ENCODE results near the gene APOL4.
"Not testable (repeated sequence)": the region's sequence is repeated elsewhere in the genome, so short reads cannot be mapped to it uniquely, and the experiment has no call there.

Gene APOL4

DNA sequence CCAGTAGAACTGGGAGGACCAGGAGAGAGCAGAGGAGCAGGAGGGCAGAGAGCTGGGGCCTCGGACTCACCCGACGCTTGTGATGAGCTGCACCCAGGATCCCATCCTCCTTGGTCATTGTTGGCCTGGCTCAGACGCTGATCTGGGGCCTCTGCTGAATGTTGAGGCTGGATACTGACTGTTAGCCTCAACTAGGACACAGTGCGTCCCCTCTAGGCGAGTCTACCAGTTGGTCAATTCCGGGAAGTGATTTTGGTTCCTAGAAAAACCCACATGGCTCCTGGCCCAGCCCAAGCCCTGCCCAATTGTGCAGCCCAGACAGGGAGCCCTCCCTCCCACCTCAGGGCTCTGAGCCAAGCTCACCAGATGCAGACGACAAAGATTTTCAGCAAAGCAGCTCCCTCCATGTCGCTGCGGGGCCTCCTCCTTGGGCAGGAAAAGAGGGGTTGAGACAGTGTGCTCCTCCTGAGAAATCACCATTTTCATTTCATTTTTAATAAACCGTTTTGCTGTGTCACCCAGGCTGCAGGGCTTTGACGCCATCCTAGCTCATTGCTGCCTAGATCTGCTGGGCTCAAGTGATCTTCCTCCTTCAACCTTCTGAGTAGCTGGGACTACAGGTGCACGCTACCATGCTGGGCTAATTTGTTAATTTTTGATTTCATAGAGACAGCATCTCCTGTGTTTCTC is at the start of gene APOL4:
APOL4 (minus strand) TSS at position 180 of the 690 bp plus-strand sequence; CDS start at position 105, 75 bp downstream.
- H3K27me3 ChIP-seq (ENCODE audit: control insufficient read depth in 1 of 2, insufficient read depth in 2 of 2, low read length in 2 of 2): no peaks in the 10 kb centered on the region
- peak within 1 kb of the TSS in 1 of 2 donors; percentile 33 for H3K4me3 ChIP-seq (ENCODE audit: low read depth in 1 of 2, low read length in 2 of 2)
- no peaks in the 10 kb centered on the region for H3K9me3 ChIP-seq (ENCODE audit: low read length)
- peaks cover 25% of the 10 kb centered on the region for H3K4me1 ChIP-seq (ENCODE audit: insufficient read depth, low read length)
- H3K27ac ChIP-seq (ENCODE audit: low read depth, low read length): peak within 1 kb of the TSS; percentile 34
- no peaks in the 10 kb centered on the region for H3K36me3 ChIP-seq (ENCODE audit: insufficient read depth, low read length)
- H3K9ac ChIP-seq (ENCODE audit: low read length): no peak within 1 kb of the TSS

DNA sequence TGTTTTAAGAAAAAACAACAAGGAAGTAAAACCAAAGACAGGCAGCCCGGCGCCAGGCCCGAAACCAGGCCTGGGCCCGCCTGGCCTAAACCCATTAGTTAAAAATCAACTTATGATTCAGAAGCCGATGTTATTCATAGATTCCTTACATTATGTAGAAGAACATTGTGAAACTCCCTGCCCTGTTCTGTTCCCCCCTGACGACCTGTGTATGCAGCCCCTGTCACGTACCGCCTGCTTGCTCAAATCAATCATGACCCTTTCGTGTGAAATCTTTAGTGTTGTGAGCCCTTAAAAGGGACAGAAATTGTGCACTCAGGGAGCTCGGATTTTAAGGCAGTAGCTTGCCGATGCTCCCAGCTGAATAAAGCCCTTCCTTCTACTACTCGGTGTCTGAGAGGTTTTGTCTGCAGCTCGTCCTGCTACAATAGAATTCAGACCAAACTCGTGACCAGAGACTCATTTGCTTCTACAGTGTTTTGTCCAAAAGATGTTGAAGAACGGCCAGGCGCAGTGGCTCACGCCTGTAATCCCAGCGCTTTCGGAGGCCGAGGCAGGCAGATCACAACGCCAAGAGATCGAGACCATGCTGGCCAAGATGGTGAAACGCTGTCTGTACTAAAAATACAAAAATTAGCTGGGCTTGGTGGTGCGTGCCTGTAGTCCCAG is 48.8 kb upstream of the APOL4 start:
- not testable (repeated sequence) for H3K4me3 ChIP-seq (ENCODE audit: low read depth in 1 of 2, low read length in 2 of 2); H3K36me3 ChIP-seq (ENCODE audit: insufficient read depth, low read length); H3K27ac ChIP-seq (ENCODE audit: low read depth, low read length); H3K9ac ChIP-seq (ENCODE audit: low read length); H3K27me3 ChIP-seq (ENCODE audit: control insufficient read depth in 1 of 2, insufficient read depth in 2 of 2, low read length in 2 of 2); H3K9me3 ChIP-seq (ENCODE audit: low read length)
- peaks cover 16% of the 10 kb centered on the region for H3K4me1 ChIP-seq (ENCODE audit: insufficient read depth, low read length)

DNA sequence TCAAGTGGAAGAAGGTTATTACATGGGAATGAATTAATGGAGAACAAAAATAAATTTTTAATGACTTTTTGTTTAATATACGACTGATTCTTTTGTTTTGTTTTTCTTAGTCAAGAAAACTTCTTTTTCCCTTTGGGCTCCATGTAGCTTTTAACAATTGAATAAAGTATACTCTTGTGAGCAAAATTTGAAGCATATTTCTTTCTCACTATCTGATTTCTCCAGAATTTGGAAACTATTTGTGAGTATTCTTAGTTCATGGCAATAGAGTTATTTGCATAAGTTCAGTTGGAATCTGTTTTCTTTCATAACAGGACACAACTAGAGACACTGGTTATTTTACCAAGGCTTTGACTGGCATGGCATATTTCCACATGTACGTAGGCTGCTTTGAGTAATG is 47.6 kb upstream of the APOL4 start:
- no peaks in the 10 kb centered on the region for H3K36me3 ChIP-seq (ENCODE audit: insufficient read depth, low read length)
- peaks cover 22% of the 10 kb centered on the region for H3K4me1 ChIP-seq (ENCODE audit: insufficient read depth, low read length)
- no peaks in the 10 kb centered on the region for H3K27me3 ChIP-seq (ENCODE audit: control insufficient read depth in 1 of 2, insufficient read depth in 2 of 2, low read length in 2 of 2)
- H3K27ac ChIP-seq (ENCODE audit: low read depth, low read length): no peak overlapping the region
- H3K9me3 ChIP-seq (ENCODE audit: low read length): no peaks in the 10 kb centered on the region
- H3K9ac ChIP-seq (ENCODE audit: low read length): no peak overlapping the region
- no peak overlapping the region for H3K4me3 ChIP-seq (ENCODE audit: low read depth in 1 of 2, low read length in 2 of 2)

DNA sequence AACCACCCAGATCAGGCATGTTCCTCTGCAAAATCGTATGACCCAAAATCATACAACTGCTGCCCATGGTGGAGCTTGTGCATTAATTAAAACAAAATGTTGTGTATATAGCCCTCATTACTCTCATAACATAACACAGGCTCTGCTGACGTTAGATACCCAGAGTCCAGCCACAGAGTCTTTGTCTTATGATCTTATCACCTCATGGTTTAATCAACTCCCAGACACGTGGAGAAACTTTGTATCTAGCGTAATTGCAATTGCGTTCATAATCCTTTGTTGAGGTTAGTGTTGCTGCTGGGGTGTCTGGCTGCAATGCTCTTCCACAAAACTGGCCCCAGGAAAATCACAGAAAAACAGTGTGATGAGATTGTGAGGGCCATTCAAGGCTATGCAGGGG is 46.3 kb upstream of the APOL4 start:
- Histone ChIP-seq H3K4me1 (ENCODE audit: insufficient read depth, low read length) (peaks cover 21% of the 10 kb centered on the region), H3K4me3 (ENCODE audit: low read depth in 1 of 2, low read length in 2 of 2) (no peak overlapping the region), H3K27ac (ENCODE audit: low read depth, low read length) (no peak overlapping the region), H3K27me3 (ENCODE audit: control insufficient read depth in 1 of 2, insufficient read depth in 2 of 2, low read length in 2 of 2) (no peaks in the 10 kb centered on the region), H3K9me3 (ENCODE audit: low read length) (no peaks in the 10 kb centered on the region), H3K9ac (ENCODE audit: low read length) (no peak overlapping the region), H3K36me3 (ENCODE audit: insufficient read depth, low read length) (no peaks in the 10 kb centered on the region)

- Histone ChIP-seq H3K27me3 (ENCODE audit: control insufficient read depth in 1 of 2, insufficient read depth in 2 of 2, low read length in 2 of 2) (no peaks in the 10 kb centered on the region), H3K9ac (ENCODE audit: low read length) (no peak overlapping the region), H3K27ac (ENCODE audit: low read depth, low read length) (no peak overlapping the region), H3K4me3 (ENCODE audit: low read depth in 1 of 2, low read length in 2 of 2) (no peak overlapping the region), H3K4me1 (ENCODE audit: insufficient read depth, low read length) (peaks cover 21% of the 10 kb centered on the region), H3K9me3 (ENCODE audit: low read length) (no peaks in the 10 kb centered on the region), H3K36me3 (ENCODE audit: insufficient read depth, low read length) (no peaks in the 10 kb centered on the region)
Observed at GRCh38 chr22:36246718-36247117, 45.1 kb upstream of the APOL4 start.

DNA sequence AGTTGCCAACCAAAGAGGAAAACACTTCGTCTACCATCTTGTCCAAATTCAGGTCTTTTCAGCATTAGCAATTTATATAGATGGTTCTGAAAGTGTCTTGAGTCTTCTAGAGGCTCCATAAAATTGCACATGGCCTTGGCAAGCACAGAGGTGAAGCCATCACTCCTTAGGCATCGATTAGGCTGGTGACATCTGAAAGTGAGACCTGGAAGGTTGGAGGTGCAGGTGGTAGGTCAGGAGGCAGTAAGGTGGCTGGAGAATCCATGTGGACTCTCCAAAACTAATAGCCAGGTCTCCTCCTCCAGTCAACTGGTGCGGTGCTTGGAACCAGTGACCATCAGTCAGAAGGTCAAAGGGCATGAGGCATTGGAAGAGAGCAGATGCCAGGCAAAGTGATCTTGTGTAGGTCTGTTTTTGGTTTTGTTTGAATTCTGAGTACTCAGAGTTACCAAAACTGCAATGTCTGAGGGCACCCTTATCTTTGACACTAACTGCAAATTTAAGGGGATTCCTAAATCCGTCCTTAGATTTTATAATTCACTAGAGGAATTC is 44.3 kb upstream of the APOL4 start:
- H3K27me3 ChIP-seq (ENCODE audit: control insufficient read depth in 1 of 2, insufficient read depth in 2 of 2, low read length in 2 of 2): no peaks in the 10 kb centered on the region
- H3K36me3 ChIP-seq (ENCODE audit: insufficient read depth, low read length): no peaks in the 10 kb centered on the region
- no peak overlapping the region for H3K9ac ChIP-seq (ENCODE audit: low read length)
- H3K4me3 ChIP-seq (ENCODE audit: low read depth in 1 of 2, low read length in 2 of 2): no peak overlapping the region
- H3K27ac ChIP-seq (ENCODE audit: low read depth, low read length): peak overlapping the region; percentile 39
- H3K9me3 ChIP-seq (ENCODE audit: low read length): no peaks in the 10 kb centered on the region
- peaks cover 21% of the 10 kb centered on the region for H3K4me1 ChIP-seq (ENCODE audit: insufficient read depth, low read length)

DNA sequence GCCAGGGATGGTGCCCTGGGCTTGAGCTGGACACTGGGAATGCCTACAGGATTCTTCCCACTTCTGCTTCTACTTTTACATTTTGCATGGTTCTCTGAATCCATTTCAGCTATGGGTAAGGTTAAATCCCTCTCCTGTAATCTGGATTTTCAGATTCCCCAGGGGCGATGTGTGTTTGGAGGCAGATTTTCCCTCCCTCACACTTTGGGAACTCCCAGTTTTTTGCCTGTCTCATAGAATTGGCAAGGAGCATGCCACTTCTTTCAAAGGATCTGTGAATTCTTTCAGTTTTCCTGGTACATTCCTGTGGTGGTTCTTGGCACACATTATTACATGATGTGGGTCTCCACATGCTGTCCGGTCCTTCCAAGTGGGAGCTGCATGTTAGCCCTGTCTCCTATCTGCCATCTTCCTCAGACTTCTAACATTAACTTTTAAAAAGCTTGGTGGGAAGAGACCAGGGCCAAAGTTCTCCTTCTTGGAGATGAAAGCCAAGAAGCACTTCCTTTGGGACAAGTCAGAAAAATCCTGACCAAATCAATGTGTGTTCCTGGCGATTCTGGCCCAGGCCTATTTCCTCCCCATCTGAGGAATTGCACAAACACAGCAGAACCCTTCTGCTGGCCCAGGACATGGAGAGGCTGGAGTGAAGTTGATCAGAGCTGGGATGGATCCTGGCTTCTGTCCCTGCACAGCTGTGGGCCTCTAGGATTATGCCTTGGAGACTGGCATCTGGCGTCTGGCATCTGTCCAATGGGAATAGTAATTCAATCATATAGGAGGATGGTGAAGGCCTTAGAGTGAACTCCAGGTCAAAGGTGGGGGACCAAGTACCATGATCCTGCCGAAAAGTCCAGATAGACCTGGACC is 43.1 kb upstream of the APOL4 start:
- peak overlapping the region; percentile 9 for H3K9ac ChIP-seq (ENCODE audit: low read length)
- H3K4me3 ChIP-seq (ENCODE audit: low read depth in 1 of 2, low read length in 2 of 2): peak overlapping the region in 1 of 2 donors; percentile 17
- H3K4me1 ChIP-seq (ENCODE audit: insufficient read depth, low read length): peaks cover 23% of the 10 kb centered on the region
- no peaks in the 10 kb centered on the region for H3K9me3 ChIP-seq (ENCODE audit: low read length)
- no peaks in the 10 kb centered on the region for H3K36me3 ChIP-seq (ENCODE audit: insufficient read depth, low read length)
- no peaks in the 10 kb centered on the region for H3K27me3 ChIP-seq (ENCODE audit: control insufficient read depth in 1 of 2, insufficient read depth in 2 of 2, low read length in 2 of 2)
- peak overlapping the region; percentile 67 for H3K27ac ChIP-seq (ENCODE audit: low read depth, low read length)

GRCh38 chr22:36243986-36244385 is 42.4 kb upstream of the APOL4 start:
- Histone ChIP-seq H3K9me3 (ENCODE audit: low read length) (no peaks in the 10 kb centered on the region), H3K4me3 (ENCODE audit: low read depth in 1 of 2, low read length in 2 of 2) (peak overlapping the region in 1 of 2 donors; percentile 17), H3K27ac (ENCODE audit: low read depth, low read length) (peak overlapping the region; percentile 67), H3K4me1 (ENCODE audit: insufficient read depth, low read length) (peaks cover 26% of the 10 kb centered on the region), H3K27me3 (ENCODE audit: control insufficient read depth in 1 of 2, insufficient read depth in 2 of 2, low read length in 2 of 2) (no peaks in the 10 kb centered on the region), H3K9ac (ENCODE audit: low read length) (peak overlapping the region; percentile 9), H3K36me3 (ENCODE audit: insufficient read depth, low read length) (no peaks in the 10 kb centered on the region)

GRCh38 chr22:36239401-36240171 is 38.0 kb upstream of the APOL4 start, which contains the start of gene APOL2:
APOL2 (minus strand) TSS chr22:36239527; CDS start chr22:36233162, 6,365 bp downstream.
- Histone ChIP-seq H3K36me3 (ENCODE audit: insufficient read depth, low read length) (no peaks in the 10 kb centered on the region), H3K27ac (ENCODE audit: low read depth, low read length) (peak within 1 kb of the TSS; percentile 95), H3K4me3 (ENCODE audit: low read depth in 1 of 2, low read length in 2 of 2) (peak within 1 kb of the TSS; percentile 65 to 98), H3K4me1 (ENCODE audit: insufficient read depth, low read length) (peaks cover 49% of the 10 kb centered on the region), H3K9me3 (ENCODE audit: low read length) (no peaks in the 10 kb centered on the region), H3K9ac (ENCODE audit: low read length) (peak within 1 kb of the TSS; percentile 98), H3K27me3 (ENCODE audit: control insufficient read depth in 1 of 2, insufficient read depth in 2 of 2, low read length in 2 of 2) (no peaks in the 10 kb centered on the region)

- peak overlapping the region; percentile 95 for H3K27ac ChIP-seq (ENCODE audit: low read depth, low read length)
- H3K4me3 ChIP-seq (ENCODE audit: low read depth in 1 of 2, low read length in 2 of 2): peak overlapping the region; percentile 65 to 98
- H3K27me3 ChIP-seq (ENCODE audit: control insufficient read depth in 1 of 2, insufficient read depth in 2 of 2, low read length in 2 of 2): no peaks in the 10 kb centered on the region
- peak overlapping the region; percentile 98 for H3K9ac ChIP-seq (ENCODE audit: low read length)
- peaks cover 49% of the 10 kb centered on the region for H3K4me1 ChIP-seq (ENCODE audit: insufficient read depth, low read length)
- H3K36me3 ChIP-seq (ENCODE audit: insufficient read depth, low read length): no peaks in the 10 kb centered on the region
- H3K9me3 ChIP-seq (ENCODE audit: low read length): no peaks in the 10 kb centered on the region
Observed at GRCh38 chr22:36239150-36239400, 37.5 kb upstream of the APOL4 start.
